ENCODE measurements around the gene SIGLEC14.

- TF ChIP-seq EP300 (IDR thresholded peaks at IDR 0.05; ENCODE audit: borderline replicate concordance), result no peak
- TF ChIP-seq EGR1 (IDR thresholded peaks at IDR 0.05), result no peak
- TF ChIP-seq TAF1 (IDR thresholded peaks at IDR 0.05; ENCODE audit: low read depth), result no peak
- TF ChIP-seq CEBPB (IDR thresholded peaks at IDR 0.05), result no peak
- TF ChIP-seq, protein P1, sequence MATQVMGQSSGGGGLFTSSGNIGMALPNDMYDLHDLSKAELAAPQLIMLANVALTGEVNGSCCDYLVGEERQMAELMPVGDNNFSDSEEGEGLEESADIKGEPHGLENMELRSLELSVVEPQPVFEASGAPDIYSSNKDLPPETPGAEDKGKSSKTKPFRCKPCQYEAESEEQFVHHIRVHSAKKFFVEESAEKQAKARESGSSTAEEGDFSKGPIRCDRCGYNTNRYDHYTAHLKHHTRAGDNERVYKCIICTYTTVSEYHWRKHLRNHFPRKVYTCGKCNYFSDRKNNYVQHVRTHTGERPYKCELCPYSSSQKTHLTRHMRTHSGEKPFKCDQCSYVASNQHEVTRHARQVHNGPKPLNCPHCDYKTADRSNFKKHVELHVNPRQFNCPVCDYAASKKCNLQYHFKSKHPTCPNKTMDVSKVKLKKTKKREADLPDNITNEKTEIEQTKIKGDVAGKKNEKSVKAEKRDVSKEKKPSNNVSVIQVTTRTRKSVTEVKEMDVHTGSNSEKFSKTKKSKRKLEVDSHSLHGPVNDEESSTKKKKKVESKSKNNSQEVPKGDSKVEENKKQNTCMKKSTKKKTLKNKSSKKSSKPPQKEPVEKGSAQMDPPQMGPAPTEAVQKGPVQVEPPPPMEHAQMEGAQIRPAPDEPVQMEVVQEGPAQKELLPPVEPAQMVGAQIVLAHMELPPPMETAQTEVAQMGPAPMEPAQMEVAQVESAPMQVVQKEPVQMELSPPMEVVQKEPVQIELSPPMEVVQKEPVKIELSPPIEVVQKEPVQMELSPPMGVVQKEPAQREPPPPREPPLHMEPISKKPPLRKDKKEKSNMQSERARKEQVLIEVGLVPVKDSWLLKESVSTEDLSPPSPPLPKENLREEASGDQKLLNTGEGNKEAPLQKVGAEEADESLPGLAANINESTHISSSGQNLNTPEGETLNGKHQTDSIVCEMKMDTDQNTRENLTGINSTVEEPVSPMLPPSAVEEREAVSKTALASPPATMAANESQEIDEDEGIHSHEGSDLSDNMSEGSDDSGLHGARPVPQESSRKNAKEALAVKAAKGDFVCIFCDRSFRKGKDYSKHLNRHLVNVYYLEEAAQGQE (IDR thresholded peaks at IDR 0.05; ENCODE audit: low read depth), result no peak
- TF ChIP-seq YY1 (IDR thresholded peaks at IDR 0.05; ENCODE audit: low read depth), result no peak
- no peak for TF ChIP-seq RAD21 (IDR thresholded peaks at IDR 0.05; ENCODE audit: low read depth)
- no peak for TF ChIP-seq TCF12 (IDR thresholded peaks at IDR 0.05; ENCODE audit: low read depth)
- TF ChIP-seq, protein P2, sequence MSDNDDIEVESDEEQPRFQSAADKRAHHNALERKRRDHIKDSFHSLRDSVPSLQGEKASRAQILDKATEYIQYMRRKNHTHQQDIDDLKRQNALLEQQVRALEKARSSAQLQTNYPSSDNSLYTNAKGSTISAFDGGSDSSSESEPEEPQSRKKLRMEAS (IDR thresholded peaks at IDR 0.05), result no peak
- no peak for TF ChIP-seq CREB1 (IDR thresholded peaks at IDR 0.05; ENCODE audit: low read depth)
- no peak for TF ChIP-seq NFIC (IDR thresholded peaks at IDR 0.05)
- TF ChIP-seq, protein P3, sequence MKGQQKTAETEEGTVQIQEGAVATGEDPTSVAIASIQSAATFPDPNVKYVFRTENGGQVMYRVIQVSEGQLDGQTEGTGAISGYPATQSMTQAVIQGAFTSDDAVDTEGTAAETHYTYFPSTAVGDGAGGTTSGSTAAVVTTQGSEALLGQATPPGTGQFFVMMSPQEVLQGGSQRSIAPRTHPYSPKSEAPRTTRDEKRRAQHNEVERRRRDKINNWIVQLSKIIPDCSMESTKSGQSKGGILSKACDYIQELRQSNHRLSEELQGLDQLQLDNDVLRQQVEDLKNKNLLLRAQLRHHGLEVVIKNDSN (IDR thresholded peaks at IDR 0.05), result no peak
Measured at GRCh38 chr19:51614789-51615188, 31.8 kb downstream of the SIGLEC14 start.

Measured in Ishikawa (cell line).